C4-2B (cell line): ENCODE data around the gene TASP1.

ENCODE experiments used
- CTCF ChIP-seq: fragments of 450-650 bp; conservative IDR thresholded peaks from 2 replicates; pipeline ENCODE4 v1.5.1; 2017; ENCODE audit warnings: mild to moderate bottlenecking
- ZFX ChIP-seq: fragments of 450-650 bp; IDR thresholded peaks from 2 replicates; pipeline ENCODE4 v1.6.1; 2017

- TF ChIP-seq CTCF (no peak), ZFX (no peak)
These were observed 24.8 kb downstream of the TASP1 start for GRCh38 chr20:13613917-13614316.
